PC-3 (cell line): ENCODE results near the gene EFNA5. TPM values are rescaled to one million over a fixed set of nuclear protein-coding genes. Genes with fewer than 3 reads are reported as not detected.

Source experiments
- ATAC-seq: fragments of 200-7000 bp; cut with Tn5 transposase; 2 replicates; pipeline ENCODE4 v1.9.1; 2020; ENCODE audit warnings: mild to moderate bottlenecking, moderate library complexity
- BruUV-seq: library from RNA; stranded (reverse); fragments of 400-500 nt; replicated peaks from 2 replicates; lab custom pipeline; 2021; lab: Mats Ljungman, UMichigan
- CTCF ChIA-PET: fragments of 300-600 bp; sonication (Branson Sonifier 250); formaldehyde crosslinking; loops from one replicate; lab custom pipeline; 2022; ENCODE audit warnings: antibody characterized with exemption; lab: Charles Lee
- POLR2A ChIA-PET: fragments of 300-600 bp; sonication (Branson Sonifier 250); formaldehyde crosslinking; loops from one replicate; lab custom pipeline; 2022; ENCODE audit warnings: antibody characterized with exemption; ENCODE audit not compliant: unreplicated experiment; lab: Charles Lee
- DNase-seq: peaks from one replicate; pipeline ENCODE4 v3.0.0-alpha.2; 2015
- H2AFZ ChIP-seq: fragments of 300-600 bp; sonication (generic); 2 replicates; pipeline ENCODE4 v1.6.0; 2016; ENCODE audit warnings: antibody characterized with exemption, low read length
- H3F3A ChIP-seq: fragments of 300-600 bp; sonication (generic); one replicate; pipeline ENCODE4 v1.6.0; 2017; ENCODE audit warnings: antibody characterized with exemption, low read length, control low read depth, mild to moderate bottlenecking; ENCODE audit not compliant: unreplicated experiment
- H3K27ac ChIP-seq: fragments of 300-600 bp; sonication (generic); 2 replicates; pipeline ENCODE4 v1.5.1; 2016; ENCODE audit warnings: mild to moderate bottlenecking, low read length
- H3K27me3 ChIP-seq: fragments of 300-600 bp; sonication (generic); 2 replicates; pipeline ENCODE4 v1.6.1; 2016; ENCODE audit warnings: low read length, mixed read lengths
- H3K36me3 ChIP-seq: fragments of 300-600 bp; sonication (generic); 2 replicates; pipeline ENCODE4 v1.6.1; 2016; ENCODE audit warnings: low read depth, mixed run types, low read length, mixed read lengths
- H3K4me1 ChIP-seq: fragments of 300-600 bp; sonication (generic); 2 replicates; pipeline ENCODE4 v1.5.1; 2016; ENCODE audit warnings: low read length; ENCODE audit not compliant: insufficient read depth
- H3K4me2 ChIP-seq: fragments of 300-600 bp; sonication (generic); 2 replicates; pipeline ENCODE4 v1.6.0; 2016; ENCODE audit warnings: low read length
- H3K4me3 ChIP-seq: fragments of 300-600 bp; sonication (generic); 2 replicates; pipeline ENCODE4 v1.5.1; 2016; ENCODE audit warnings: mild to moderate bottlenecking, low read length, mixed read lengths
- H3K79me2 ChIP-seq: fragments of 300-600 bp; sonication (generic); 2 replicates; pipeline ENCODE4 v1.6.1; 2017; ENCODE audit warnings: low read length, mixed read lengths
- H3K9ac ChIP-seq: fragments of 300-600 bp; sonication (generic); 2 replicates; pipeline ENCODE4 v1.6.0; 2016; ENCODE audit warnings: mild to moderate bottlenecking, low read length
- H3K9me2 ChIP-seq: fragments of 300-600 bp; sonication (generic); replicated peaks from 2 replicates; pipeline ENCODE4 v1.6.1; 2016; ENCODE audit warnings: mixed run types, low read length, mixed read lengths
- H3K9me3 ChIP-seq: fragments of 300-600 bp; sonication (generic); 2 replicates; pipeline ENCODE4 v1.6.1; 2016; ENCODE audit warnings: low read length, mixed read lengths
- H4K20me1 ChIP-seq: fragments of 300-600 bp; sonication (generic); 2 replicates; pipeline ENCODE4 v1.6.1; 2016; ENCODE audit warnings: low read length, mixed read lengths
- CTCF ChIP-seq: fragments of 300-600 bp; sonication (generic); conservative IDR thresholded peaks from 2 replicates; pipeline ENCODE4 v1.5.1; 2017; ENCODE audit warnings: antibody characterized with exemption, low read depth, mild to moderate bottlenecking, low read length
- EZH2 ChIP-seq: fragments of 300-600 bp; sonication (generic); IDR thresholded peaks from one replicate; pipeline ENCODE4 v1.6.1; 2017; ENCODE audit warnings: antibody characterized with exemption, mild to moderate bottlenecking, low read length; ENCODE audit not compliant: unreplicated experiment
- EZH2phosphoT487 ChIP-seq: fragments of 300-600 bp; sonication (generic); IDR thresholded peaks from 2 replicates; pipeline ENCODE4 v1.6.1; 2018; ENCODE audit warnings: mild to moderate bottlenecking, antibody characterized with exemption, low read length, borderline replicate concordance
- intact Hi-C: fragments of 100-400 bp; cut with micrococcal nuclease; formaldehyde crosslinking; loops from 2 replicates; pipeline ENCODE4 v1.9.0; 2023
- total RNA-seq: library from RNA; depleted of rRNA; stranded (reverse); fragments of >200 nt; gene quantifications from 2 replicates; pipeline ENCODE4 v1.2.3, GENCODE V29; 2014

The EFNA5 gene
- total RNA-seq, 1 experiment from 2014 or later = 5.4 TPM

GRCh38 chr5:107646418-107646817, 24.3 kb downstream of the EFNA5 start:
- CTCF ChIA-PET = interaction anchor here (0.6 kb wide), 1 partner anchor 15 kb away, joined by 4 read pairs; no protein-coding TSS in a partner anchor
- H3K9ac ChIP-seq = no peak overlapping the region
- no peak for ATAC-seq
- no peaks in the 10 kb centered on the region for H3K9me2 ChIP-seq
- peaks cover 27% of the 10 kb centered on the region; the same call in 1 of the 2 replicates for H3K79me2 ChIP-seq
- no peaks in the 10 kb centered on the region for H4K20me1 ChIP-seq
- no peaks in the 10 kb centered on the region for H3K36me3 ChIP-seq
- no peak overlapping the region for H2AFZ ChIP-seq
- H3K27ac ChIP-seq = no peak overlapping the region
- intact Hi-C loops = no loop called here
- no peak for TF ChIP-seq EZH2
- no peak for TF ChIP-seq CTCF
- TF ChIP-seq EZH2phosphoT487 = no peak
- no peaks in the 10 kb centered on the region for H3F3A ChIP-seq
- H3K4me1 ChIP-seq = no peaks in the 10 kb centered on the region
- no peaks in the 10 kb centered on the region for H3K9me3 ChIP-seq
- no peak overlapping the region for H3K4me2 ChIP-seq
- no peak for DNase-seq
- no peaks in the 10 kb centered on the region for H3K27me3 ChIP-seq
- no peak overlapping the region for H3K4me3 ChIP-seq
- POLR2A ChIA-PET = no interaction called here
- BruUV-seq = no TSS peak

GRCh38 chr5:107640568-107640967, 30.2 kb downstream of the EFNA5 start:
- CTCF ChIA-PET = no interaction called here
- H4K20me1 ChIP-seq = no peaks in the 10 kb centered on the region
- DNase-seq = no peak
- intact Hi-C loops = no loop called here
- H3K79me2 ChIP-seq = 0 out of 2 replicates have a peak, but pooled peaks cover 2% of the 10 kb centered on the region
- H3K27me3 ChIP-seq = no peaks in the 10 kb centered on the region
- no TSS peak for BruUV-seq
- H3K4me2 ChIP-seq = no peak overlapping the region
- no peaks in the 10 kb centered on the region for H3K9me3 ChIP-seq
- H3K9ac ChIP-seq = no peak overlapping the region
- no peak overlapping the region for H3K27ac ChIP-seq
- no peaks in the 10 kb centered on the region for H3K4me1 ChIP-seq
- no peak overlapping the region for H2AFZ ChIP-seq
- no peak; the same call in 1 of the 2 replicates for ATAC-seq
- no peaks in the 10 kb centered on the region for H3K36me3 ChIP-seq
- no peaks in the 10 kb centered on the region for H3F3A ChIP-seq
- POLR2A ChIA-PET = interaction anchor here (0.5 kb wide), 1 partner anchor 43 kb away, joined by 4 read pairs; no protein-coding TSS in a partner anchor
- no peaks in the 10 kb centered on the region for H3K9me2 ChIP-seq
- no peak overlapping the region for H3K4me3 ChIP-seq
- TF ChIP-seq EZH2phosphoT487 = no peak
- no peak for TF ChIP-seq CTCF
- no peak for TF ChIP-seq EZH2

GRCh38 chr5:107639990-107640389, 30.7 kb downstream of the EFNA5 start:
- ATAC-seq = no peak
- Histone ChIP-seq H3K36me3 (no peaks in the 10 kb centered on the region), H3K9ac (no peak overlapping the region)

More at GRCh38 chr5:107639990-107640389, 30.7 kb downstream of the EFNA5 start:
- H3K9me2 ChIP-seq = no peaks in the 10 kb centered on the region
- no peaks in the 10 kb centered on the region for H3K9me3 ChIP-seq
- no peak for TF ChIP-seq CTCF
- TF ChIP-seq EZH2phosphoT487 = no peak
- no peak for TF ChIP-seq EZH2
- no peak for DNase-seq
- H3K79me2 ChIP-seq = 0 out of 2 replicates have a peak, but pooled peaks cover 7% of the 10 kb centered on the region
- no TSS peak for BruUV-seq
- no peak overlapping the region for H3K4me3 ChIP-seq
- H2AFZ ChIP-seq = no peak overlapping the region
- H3K27ac ChIP-seq = no peak overlapping the region
- H3K27me3 ChIP-seq = no peaks in the 10 kb centered on the region
- intact Hi-C loops = no loop called here
- POLR2A ChIA-PET = interaction anchor here (0.5 kb wide), 1 partner anchor 43 kb away, joined by 4 read pairs; no protein-coding TSS in a partner anchor
- CTCF ChIA-PET = no interaction called here
- H4K20me1 ChIP-seq = no peaks in the 10 kb centered on the region
- H3K4me1 ChIP-seq = no peaks in the 10 kb centered on the region
- no peak overlapping the region for H3K4me2 ChIP-seq
- H3F3A ChIP-seq = no peaks in the 10 kb centered on the region
